Heart left ventricle (tissue), 16 donors: ENCODE results near the gene TOLLIP. TPM values are rescaled to one million over a fixed set of nuclear protein-coding genes. Genes with fewer than 3 reads are reported as not detected.
"Not testable (repeated sequence)": the region's sequence is repeated elsewhere in the genome, so short reads cannot be mapped to it uniquely, and the experiment has no call there.

Experiments used
- ATAC-seq, 4 donors: fragments of 200-7000 bp; cut with Tn5 transposase; one replicate each; pipeline ENCODE4 v1.9.1; 2020 to 2022; ENCODE audit warnings: moderate library complexity in 4 of 4, mild to moderate bottlenecking in 3 of 4, moderate number of reproducible peaks in 1 of 4
- DNase-seq, 5 donors: peaks; one replicate each; pipeline ENCODE4 v3.0.0-alpha.2; 2020
- H3K27ac ChIP-seq, 12 donors: fragments of 200-600 bp; sonication (generic) in 4 of 12; one replicate each; pipeline versions ENCODE4 v1.5.0 to v1.8.0; 2016 to 2022; ENCODE audit warnings: mild to moderate bottlenecking in 2 of 12
- H3K27me3 ChIP-seq, 9 donors: fragments of 200-600 bp; sonication (generic) in 2 of 9; one replicate each; pipeline versions ENCODE4 v1.5.1 to v1.8.0; 2016 to 2022; ENCODE audit warnings: mild to moderate bottlenecking in 3 of 9
- H3K36me3 ChIP-seq, 9 donors: fragments of 200-600 bp; sonication (generic) in 2 of 9; one replicate each; pipeline versions ENCODE4 v1.5.0 to v1.8.0; 2018 to 2022; ENCODE audit warnings: mild to moderate bottlenecking in 2 of 9
- H3K4me1 ChIP-seq, 12 donors: fragments of 200-600 bp; sonication (generic) in 4 of 12; one replicate each; pipeline versions ENCODE4 v1.5.0 to v1.8.0; 2016 to 2022; ENCODE audit warnings: mild to moderate bottlenecking in 3 of 12
- H3K4me3 ChIP-seq, 12 donors: fragments of 200-600 bp; sonication (generic) in 4 of 12; one replicate each; pipeline versions ENCODE4 v1.5.0 to v1.8.0; 2017 to 2022; ENCODE audit warnings: mild to moderate bottlenecking in 9 of 12, moderate library complexity in 4 of 12
- H3K9me3 ChIP-seq, 12 donors: fragments of 200-600 bp; sonication (generic) in 4 of 12; one replicate each; pipeline versions ENCODE4 v1.5.0 to v1.8.0; 2016 to 2022; ENCODE audit warnings: mild to moderate bottlenecking in 1 of 12
- CTCF ChIP-seq, 12 donors: fragments of 200-600 bp; sonication (generic) in 4 of 12; IDR thresholded peaks; one replicate each; pipeline versions ENCODE4 v1.5.0 to v1.8.0; 2018 to 2022; ENCODE audit warnings: antibody characterized with exemption in 12 of 12, mild to moderate bottlenecking in 5 of 12
- POLR2A ChIP-seq, 2 donors: fragments of 450-650 bp; IDR thresholded peaks; one replicate each; pipeline ENCODE4 v1.6.1; 2017; ENCODE audit warnings: antibody characterized with exemption in 2 of 2, mild to moderate bottlenecking in 2 of 2, moderate library complexity in 2 of 2
- WGBS, 4 donors: extraction: QIAGEN DNeasy Blood & Tissue Kit in 2 of 4; methylation state at CpG; one replicate each; pipeline versions ENCODE4 v1.1.5 to v1.1.7; 2013 to 2018; 5-methylcytosine and 5-hydroxymethylcytosine counted together
- intact Hi-C, 10 donors: fragments of 100-400 bp; cut with DNase I; formaldehyde crosslinking; loops; one replicate each; pipeline versions ENCODE4 v1.11.1 to v1.14.2; 2022
- polyA plus RNA-seq, 2 donors: library from polyadenylated mRNA; stranded (reverse); fragments of 200-250 nt; gene quantifications; one replicate each; pipeline ENCODE4 v1.2.3, GENCODE V29; 2013
- total RNA-seq, 9 donors: library from RNA; depleted of rRNA in 2 of 9; stranded (reverse); fragments of >200 nt in 2 of 9; fragmentation: NEBNext Ultra II Directional in 3 of 9; extraction: Animal tissue kit (Norgen Biotek cat#: 25700) in 3 of 9; gene quantifications; one replicate each; pipeline versions ENCODE4 v1.1.0 to v1.2.4, GENCODE V29; 2016 to 2023
- donor health status: ischemic (EF 13 %, LVEDD 7.1; RV severe dilation, severe dysfunction).
- donor health status: healthy with polysubstance abuse.
- donor health status: DM: no; HTN: yes; CAD: no.
- donor health status: DM: no; HTN: no; CAD: no.
- donor health status: ischemic (EF 25% LVEDD 6.9; RV normal size, moderate dysfunction).
- donor health status: ischemic (EF 25% LVEDD 5.7; RV mildly dilated, moderate dysfunction).
- donor health status: healthy.
- donor health status: DM: yes; HTN: yes; CAD: no.
- donor health status: ischemic (EF 35%, LVEDD 5.7; RV mildly dilated, moderate dysfunction).
- donor health status: nonischemic (EF 11% LVEDD 7.7; RV severe dilation, severe dysfunction).
- donor health status: DM: yes; HTN: yes; CAD: no.
- donor health status: PGD.
- donor health status: ischemic (EF 29% LVEDD 5.4; RV normal size, mild dysfunction).
- donor health status: nonischemic (EF 23%, LVEDD 6.1; RV moderate dilation, normal function).

The TOLLIP gene
- total and polyA plus RNA-seq, 11 donors = 27.4 to 57.2 (median 44.9) TPM

GRCh38 chr11:1270476-1270875, 39.0 kb downstream of the TOLLIP start:
- intact Hi-C loops = no loop called here
- whole genome bisulfite sequencing, 4 donors = 91 to 94% (median 93%) methylated on average over 9 to 10 of the region's 10 CpGs

GRCh38 chr11:1269957-1270356, 39.5 kb downstream of the TOLLIP start:
- Histone ChIP-seq H3K4me3 (no peak overlapping the region), H3K4me1 (peaks cover 0 to 10% (median 0%) of the 10 kb centered on the region in 12 donors), H3K27me3 (no peaks in the 10 kb centered on the region), H3K36me3 (peaks cover 0 to 11% (median 2%) of the 10 kb centered on the region in 9 donors), H3K9me3 (no peaks in the 10 kb centered on the region), H3K27ac (no peak overlapping the region)
- ATAC-seq (peak in 1 of 4 donors; percentile 26), DNase-seq (peak in 1 of 5 donors; percentile 30)
- TF ChIP-seq POLR2A (IDR thresholded peaks at IDR 0.05) (no peak), CTCF (IDR thresholded peaks at IDR 0.05) (no peak)
- 59 to 89% (median 81%) methylated on average over 2 to 5 of the region's 5 CpGs for WGBS, 4 donors
- intact Hi-C loops = loop anchor here in 3 of 10 donors (10.0 kb wide), 1 partner anchor 245 kb away; no protein-coding TSS in a partner anchor

More at GRCh38 chr11:1270476-1270875, 39.0 kb downstream of the TOLLIP start:
- no peak for ATAC-seq
- no peaks in the 10 kb centered on the region for H3K27me3 ChIP-seq
- peaks cover 0 to 10% (median 0%) of the 10 kb centered on the region in 12 donors for H3K4me1 ChIP-seq
- peaks cover 0 to 14% (median 7%) of the 10 kb centered on the region in 9 donors for H3K36me3 ChIP-seq
- no peak overlapping the region for H3K4me3 ChIP-seq
- no peak overlapping the region for H3K27ac ChIP-seq
- peak in 2 of 5 donors; percentile 17 to 52 for DNase-seq
- H3K9me3 ChIP-seq = no peaks in the 10 kb centered on the region
- no peak for TF ChIP-seq POLR2A (IDR thresholded peaks at IDR 0.05)
- no peak for TF ChIP-seq CTCF (IDR thresholded peaks at IDR 0.05)

- H3K9me3 ChIP-seq = no peaks in the 10 kb centered on the region
- DNase-seq (peak in 2 of 5 donors; percentile 54 to 66), ATAC-seq (peak in 2 of 4 donors; percentile 30 to 51)
- intact Hi-C loops = loop anchor here in 3 of 10 donors (10.0 kb wide), 1 partner anchor 247 kb away; no protein-coding TSS in a partner anchor
- TF ChIP-seq CTCF (IDR thresholded peaks at IDR 0.05) (no peak), POLR2A (IDR thresholded peaks at IDR 0.05) (no peak)
- whole genome bisulfite sequencing, 4 donors = 79 to 84% (median 83%) methylated on average over 9 of the region's 9 CpGs
- H3K4me1 ChIP-seq = peaks cover 0 to 16% (median 6%) of the 10 kb centered on the region in 12 donors
- H3K27ac ChIP-seq = peak overlapping the region in 5 of 12 donors; percentile 8 to 62 (median 47)
- H3K27me3 ChIP-seq = no peaks in the 10 kb centered on the region
- no peak overlapping the region for H3K4me3 ChIP-seq
- no peaks in the 10 kb centered on the region for H3K36me3 ChIP-seq
Observed at GRCh38 chr11:1267441-1268100, 41.9 kb downstream of the TOLLIP start.

- H3K27ac ChIP-seq, ATAC-seq, H3K27me3 ChIP-seq, H3K9me3 ChIP-seq, H3K4me3 ChIP-seq, DNase-seq, H3K36me3 ChIP-seq: not testable (repeated sequence)
- 81 to 90% (median 89%) methylated on average over 2 of the region's 2 CpGs for WGBS, 4 donors
- peaks cover 0 to 21% (median 9%) of the 10 kb centered on the region in 12 donors for H3K4me1 ChIP-seq
- intact Hi-C loops = loop anchor here in 3 of 10 donors (10.0 kb wide), 1 partner anchor 248 kb away; no protein-coding TSS in a partner anchor
Observed at GRCh38 chr11:1266976-1267375, 42.5 kb downstream of the TOLLIP start.

- ATAC-seq, H3K9me3 ChIP-seq, H3K4me3 ChIP-seq, H3K27me3 ChIP-seq, H3K27ac ChIP-seq, H3K36me3 ChIP-seq: not testable (repeated sequence)
- H3K4me1 ChIP-seq = peaks cover 0 to 24% (median 13%) of the 10 kb centered on the region in 12 donors
- DNase-seq = peak in 1 of 5 donors; percentile 20
- WGBS, 4 donors = 97 to 100% (median 98%) methylated on average over 4 of the region's 4 CpGs
- intact Hi-C loops = loop anchor here in 3 of 10 donors (2.0 to 10.0 kb wide), 2 partner anchors 249 to 309 kb away; no protein-coding TSS in a partner anchor
Observed at GRCh38 chr11:1265480-1265879, 44.0 kb downstream of the TOLLIP start.
